WTC11 (cell line): Measurements from ENCODE around the gene RFX7. TPM values are rescaled to one million over a fixed set of nuclear protein-coding genes. Genes with fewer than 3 reads are reported as not detected.

Source experiments
- ATAC-seq: fragments of 200-7000 bp; cut with Tn5 transposase; 2 replicates; pipeline ENCODE4 v1.10.0; 2021; ENCODE audit warnings: mild to moderate bottlenecking, moderate library complexity
- CTCF ChIA-PET: fragments of 300-600 bp; sonication (Branson Sonifier 250); formaldehyde crosslinking; loops from one replicate; lab custom pipeline; 2021; ENCODE audit warnings: antibody characterized with exemption; lab: Charles Lee
- POLR2A ChIA-PET: fragments of 350-600 bp; sonication (Branson Sonifier 250); formaldehyde crosslinking; loops from one replicate; lab custom pipeline; 2021; ENCODE audit warnings: antibody characterized with exemption; lab: Charles Lee
- DNase-seq: peaks from one replicate; pipeline ENCODE4 v3.0.0; 2021; ENCODE audit warnings: low spot score
- H3K27ac Mint-ChIP-seq: 2 replicates; pipeline ENCODE4 v1.8.0; 2021; ENCODE audit warnings: mixed read lengths
- H3K27me3 Mint-ChIP-seq: 2 replicates; pipeline ENCODE4 v1.8.0; 2021; ENCODE audit warnings: low read depth, mild to moderate bottlenecking, moderate library complexity, mixed read lengths
- H3K36me3 Mint-ChIP-seq: 2 replicates; pipeline ENCODE4 v1.8.0; 2021; ENCODE audit warnings: mixed read lengths
- H3K4me1 Mint-ChIP-seq: 2 replicates; pipeline ENCODE4 v1.8.0; 2022; ENCODE audit warnings: mixed read lengths
- H3K4me3 Mint-ChIP-seq: 2 replicates; pipeline ENCODE4 v1.8.0; 2021; ENCODE audit warnings: mild to moderate bottlenecking, moderate library complexity, mixed read lengths
- H3K9me3 Mint-ChIP-seq: 2 replicates; pipeline ENCODE4 v1.8.0; 2021; ENCODE audit warnings: mixed read lengths
- CREB1 ChIP-seq: sonication (generic); formaldehyde crosslinking; IDR thresholded peaks from 2 replicates; pipeline ENCODE4 v1.8.0; 2023; ENCODE audit warnings: mild to moderate bottlenecking, missing genetic modification reagents
- ELF4 ChIP-seq: sonication (generic); formaldehyde crosslinking; IDR thresholded peaks from 2 replicates; pipeline ENCODE4 v1.8.1; 2022; ENCODE audit warnings: low read depth, mild to moderate bottlenecking, moderate library complexity, missing genetic modification reagents
- EMX1 ChIP-seq: fragments of 250-450 bp; sonication (Bioruptor Pico); IDR thresholded peaks from 2 replicates; pipeline ENCODE4 v1.8.0; 2021; ENCODE audit warnings: mild to moderate bottlenecking
- GABPB1 ChIP-seq: sonication (generic); formaldehyde crosslinking; IDR thresholded peaks from 2 replicates; pipeline ENCODE4 v1.8.1; 2023; ENCODE audit warnings: mild to moderate bottlenecking, missing genetic modification reagents
- HMGA2 ChIP-seq: fragments of 250-450 bp; sonication (Bioruptor Pico); IDR thresholded peaks from 2 replicates; pipeline ENCODE4 v1.4.0; 2021; ENCODE audit warnings: mild to moderate bottlenecking, moderate library complexity
- NFYB ChIP-seq: sonication (generic); formaldehyde crosslinking; conservative IDR thresholded peaks from 2 replicates; pipeline ENCODE4 v1.8.0; 2022; ENCODE audit warnings: low read depth, missing genetic modification reagents
- NR1H2 ChIP-seq: sonication (generic); formaldehyde crosslinking; IDR thresholded peaks from 2 replicates; pipeline ENCODE4 v1.9.0; 2021; ENCODE audit warnings: mild to moderate bottlenecking, moderate library complexity, missing genetic modification reagents
- NR2C2 ChIP-seq: sonication (generic); formaldehyde crosslinking; IDR thresholded peaks from 2 replicates; pipeline ENCODE4 v1.8.0; 2022; ENCODE audit warnings: mild to moderate bottlenecking, missing genetic modification reagents
- SMAD4 ChIP-seq: sonication (generic); formaldehyde crosslinking; IDR thresholded peaks from 2 replicates; pipeline ENCODE4 v1.8.0; 2022; ENCODE audit warnings: mild to moderate bottlenecking, missing genetic modification reagents
- SP1 ChIP-seq: sonication (generic); formaldehyde crosslinking; conservative IDR thresholded peaks from 2 replicates; pipeline ENCODE4 v1.8.1; 2022; ENCODE audit warnings: missing genetic modification reagents
- ZNF219 ChIP-seq: sonication (generic); formaldehyde crosslinking; IDR thresholded peaks from 2 replicates; pipeline ENCODE4 v1.8.0; 2023; ENCODE audit warnings: missing genetic modification reagents, mild to moderate bottlenecking, borderline replicate concordance
- ZNF232 ChIP-seq: sonication (generic); formaldehyde crosslinking; IDR thresholded peaks from 2 replicates; pipeline ENCODE4 v1.8.0; 2022; ENCODE audit warnings: mild to moderate bottlenecking, missing genetic modification reagents
- ZNF317 ChIP-seq: sonication (generic); formaldehyde crosslinking; IDR thresholded peaks from 2 replicates; pipeline ENCODE4 v1.8.1; 2023; ENCODE audit warnings: low read depth, mild to moderate bottlenecking, moderate library complexity, missing genetic modification reagents, borderline replicate concordance
- ZNF416 ChIP-seq: fragments of 250-450 bp; sonication (Bioruptor Pico); IDR thresholded peaks from 2 replicates; pipeline ENCODE4 v1.9.0; 2021; ENCODE audit warnings: mild to moderate bottlenecking, inconsistent platforms
- total RNA-seq: library from RNA; stranded (reverse); gene quantifications from 3 replicates; pipeline ENCODE4 v1.2.3, GENCODE V29; 2021
- TF ChIP-seq, protein P1 (sequence below): sonication (generic); formaldehyde crosslinking; IDR thresholded peaks from 2 replicates; pipeline ENCODE4 v1.8.1; 2023; ENCODE audit warnings: mild to moderate bottlenecking, missing genetic modification reagents
- TF ChIP-seq, protein P2 (sequence below): fragments of 200-600 bp; IDR thresholded peaks from 2 replicates; pipeline ENCODE4 v1.8.0; 2022; ENCODE audit warnings: antibody characterized with exemption

Gene RFX7
- total RNA-seq, 1 experiment from 2014 or later = 36.0 TPM

DNA sequence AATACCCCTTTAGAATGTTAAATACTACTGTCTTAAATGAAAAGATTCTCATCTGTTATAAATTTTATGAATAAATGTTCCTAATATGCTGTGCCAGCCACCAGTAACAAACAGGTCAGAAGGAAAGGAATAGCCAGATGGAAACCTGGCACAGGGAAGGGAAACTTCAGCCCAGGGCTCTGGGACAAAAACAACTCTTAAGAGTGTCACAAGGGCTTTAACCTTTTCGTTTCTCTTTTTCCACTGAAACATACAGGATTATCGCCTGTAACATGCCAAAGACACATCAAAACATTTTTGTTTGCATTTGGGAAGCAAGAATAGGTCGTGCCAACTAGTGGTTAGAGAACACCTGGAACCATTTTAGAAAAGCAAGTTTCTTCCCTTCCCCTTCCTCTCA lies 141.2 kb downstream of the RFX7 start (continued):
- TF ChIP-seq, protein P1, sequence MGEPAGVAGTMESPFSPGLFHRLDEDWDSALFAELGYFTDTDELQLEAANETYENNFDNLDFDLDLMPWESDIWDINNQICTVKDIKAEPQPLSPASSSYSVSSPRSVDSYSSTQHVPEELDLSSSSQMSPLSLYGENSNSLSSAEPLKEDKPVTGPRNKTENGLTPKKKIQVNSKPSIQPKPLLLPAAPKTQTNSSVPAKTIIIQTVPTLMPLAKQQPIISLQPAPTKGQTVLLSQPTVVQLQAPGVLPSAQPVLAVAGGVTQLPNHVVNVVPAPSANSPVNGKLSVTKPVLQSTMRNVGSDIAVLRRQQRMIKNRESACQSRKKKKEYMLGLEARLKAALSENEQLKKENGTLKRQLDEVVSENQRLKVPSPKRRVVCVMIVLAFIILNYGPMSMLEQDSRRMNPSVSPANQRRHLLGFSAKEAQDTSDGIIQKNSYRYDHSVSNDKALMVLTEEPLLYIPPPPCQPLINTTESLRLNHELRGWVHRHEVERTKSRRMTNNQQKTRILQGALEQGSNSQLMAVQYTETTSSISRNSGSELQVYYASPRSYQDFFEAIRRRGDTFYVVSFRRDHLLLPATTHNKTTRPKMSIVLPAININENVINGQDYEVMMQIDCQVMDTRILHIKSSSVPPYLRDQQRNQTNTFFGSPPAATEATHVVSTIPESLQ (CRISPR knock-in tag) = no peak
- TF ChIP-seq ZNF317 (CRISPR knock-in tag) = no peak

DNA sequence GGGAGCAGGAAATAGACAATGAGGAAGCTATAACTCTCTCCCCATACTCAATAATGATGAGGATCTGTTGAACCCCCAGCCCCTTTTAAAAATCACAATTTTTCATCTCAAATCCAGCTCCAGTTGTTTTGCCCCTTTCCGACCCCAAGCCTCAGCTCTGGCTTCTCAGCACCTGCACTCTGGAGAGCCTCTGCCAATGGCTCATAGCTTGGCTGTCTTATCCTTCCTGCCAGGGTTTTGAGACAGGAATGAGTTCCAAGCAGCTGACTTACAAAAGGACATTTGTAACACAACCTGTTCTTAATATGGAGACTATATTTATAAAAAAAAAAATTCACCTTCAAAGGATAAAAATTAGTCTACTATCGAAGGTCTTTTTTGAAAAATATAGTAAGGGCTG lies 144.4 kb downstream of the RFX7 start:
- no peak for DNase-seq
- H3K36me3 Mint-ChIP-seq = peaks cover 45% of the 10 kb centered on the region
- no peaks in the 10 kb centered on the region for H3K4me1 Mint-ChIP-seq
- POLR2A ChIA-PET = no interaction called here
- H3K27me3 Mint-ChIP-seq = no peaks in the 10 kb centered on the region
- CTCF ChIA-PET = interaction anchor here (1.3 kb wide), 1 partner anchor 145 kb away, joined by 3 read pairs; no protein-coding TSS in a partner anchor
- H3K27ac Mint-ChIP-seq = no peak overlapping the region
- H3K4me3 Mint-ChIP-seq = no peak overlapping the region
- H3K9me3 Mint-ChIP-seq = no peaks in the 10 kb centered on the region
- TF ChIP-seq ZNF317 (CRISPR knock-in tag) (no peak), NR1H2 (CRISPR knock-in tag) (no peak), SP1 (CRISPR knock-in tag) (no peak), NR2C2 (CRISPR knock-in tag) (no peak), CREB1 (CRISPR knock-in tag) (no peak), NFYB (no peak), SMAD4 (CRISPR knock-in tag) (no peak), EMX1 (CRISPR knock-in tag) (no peak), ZNF232 (CRISPR knock-in tag) (no peak), ZNF416 (CRISPR knock-in tag) (no peak), HMGA2 (CRISPR knock-in tag) (no peak), ZNF219 (CRISPR knock-in tag) (no peak), ELF4 (CRISPR knock-in tag) (no peak)
- TF ChIP-seq, protein P1 (CRISPR knock-in tag) = no peak
- TF ChIP-seq, all 79 proteins: peak for 0
- no peak for ATAC-seq

DNA sequence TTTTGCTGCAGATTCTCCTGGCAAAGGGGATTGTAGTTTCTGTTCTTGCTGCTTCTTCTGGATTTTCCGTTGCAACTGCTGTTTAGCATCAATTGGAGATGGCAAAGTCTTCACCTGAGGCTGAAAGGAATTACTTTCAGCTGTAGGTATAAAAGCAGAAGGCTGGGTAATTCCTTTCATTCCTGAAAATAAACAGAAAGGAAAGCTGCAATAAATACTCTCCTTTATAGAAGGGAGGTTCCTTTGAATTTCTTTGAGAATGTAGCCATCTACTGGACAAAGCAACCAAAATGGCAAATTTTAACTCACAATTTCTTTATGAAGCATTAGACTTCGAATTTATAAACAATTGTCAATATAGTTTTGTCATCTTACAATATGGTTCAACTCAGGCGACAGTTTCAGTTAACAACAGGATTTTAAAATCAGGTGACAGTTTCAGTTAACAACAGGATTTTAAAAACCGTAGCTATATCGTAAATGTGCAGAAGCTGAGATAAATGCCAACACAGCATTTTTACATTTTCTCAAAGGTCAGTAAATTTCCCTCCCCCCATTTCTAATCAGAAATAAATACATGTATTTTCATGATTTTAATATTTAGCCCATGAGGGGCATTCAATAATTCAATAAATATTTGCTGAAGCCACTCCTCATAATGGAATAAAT lies 145.3 kb downstream of the RFX7 start:
- DNase-seq (no peak), ATAC-seq (no peak)
- TF ChIP-seq, protein P2, sequence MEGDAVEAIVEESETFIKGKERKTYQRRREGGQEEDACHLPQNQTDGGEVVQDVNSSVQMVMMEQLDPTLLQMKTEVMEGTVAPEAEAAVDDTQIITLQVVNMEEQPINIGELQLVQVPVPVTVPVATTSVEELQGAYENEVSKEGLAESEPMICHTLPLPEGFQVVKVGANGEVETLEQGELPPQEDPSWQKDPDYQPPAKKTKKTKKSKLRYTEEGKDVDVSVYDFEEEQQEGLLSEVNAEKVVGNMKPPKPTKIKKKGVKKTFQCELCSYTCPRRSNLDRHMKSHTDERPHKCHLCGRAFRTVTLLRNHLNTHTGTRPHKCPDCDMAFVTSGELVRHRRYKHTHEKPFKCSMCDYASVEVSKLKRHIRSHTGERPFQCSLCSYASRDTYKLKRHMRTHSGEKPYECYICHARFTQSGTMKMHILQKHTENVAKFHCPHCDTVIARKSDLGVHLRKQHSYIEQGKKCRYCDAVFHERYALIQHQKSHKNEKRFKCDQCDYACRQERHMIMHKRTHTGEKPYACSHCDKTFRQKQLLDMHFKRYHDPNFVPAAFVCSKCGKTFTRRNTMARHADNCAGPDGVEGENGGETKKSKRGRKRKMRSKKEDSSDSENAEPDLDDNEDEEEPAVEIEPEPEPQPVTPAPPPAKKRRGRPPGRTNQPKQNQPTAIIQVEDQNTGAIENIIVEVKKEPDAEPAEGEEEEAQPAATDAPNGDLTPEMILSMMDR = no peak
- TF ChIP-seq GABPB1 (CRISPR knock-in tag) (no peak), SMAD4 (CRISPR knock-in tag) (no peak)
- Mint-ChIP-seq H3K9me3 (no peaks in the 10 kb centered on the region), H3K4me1 (no peaks in the 10 kb centered on the region), H3K4me3 (no peak overlapping the region), H3K36me3 (peaks cover 55% of the 10 kb centered on the region), H3K27me3 (no peaks in the 10 kb centered on the region), H3K27ac (no peak overlapping the region)
- ChIA-PET POLR2A (no interaction called here), CTCF (interaction anchor here (1.3 kb wide), 1 partner anchor 146 kb away, joined by 3 read pairs; no protein-coding TSS in a partner anchor)
